ENCODE results near the gene NR2F6. TPM values are rescaled to one million over a fixed set of nuclear protein-coding genes. Genes with fewer than 3 reads are reported as not detected.
"Not testable (repeated sequence)": the region's sequence is repeated elsewhere in the genome, so short reads cannot be mapped to it uniquely, and the experiment has no call there.

NR2F6 gene
- total RNA-seq, 1 donor from 2014 or later = 122 TPM

GRCh38 chr19:17197666-17198065, 48.1 kb downstream of the NR2F6 start:
- TF ChIP-seq, protein P1, sequence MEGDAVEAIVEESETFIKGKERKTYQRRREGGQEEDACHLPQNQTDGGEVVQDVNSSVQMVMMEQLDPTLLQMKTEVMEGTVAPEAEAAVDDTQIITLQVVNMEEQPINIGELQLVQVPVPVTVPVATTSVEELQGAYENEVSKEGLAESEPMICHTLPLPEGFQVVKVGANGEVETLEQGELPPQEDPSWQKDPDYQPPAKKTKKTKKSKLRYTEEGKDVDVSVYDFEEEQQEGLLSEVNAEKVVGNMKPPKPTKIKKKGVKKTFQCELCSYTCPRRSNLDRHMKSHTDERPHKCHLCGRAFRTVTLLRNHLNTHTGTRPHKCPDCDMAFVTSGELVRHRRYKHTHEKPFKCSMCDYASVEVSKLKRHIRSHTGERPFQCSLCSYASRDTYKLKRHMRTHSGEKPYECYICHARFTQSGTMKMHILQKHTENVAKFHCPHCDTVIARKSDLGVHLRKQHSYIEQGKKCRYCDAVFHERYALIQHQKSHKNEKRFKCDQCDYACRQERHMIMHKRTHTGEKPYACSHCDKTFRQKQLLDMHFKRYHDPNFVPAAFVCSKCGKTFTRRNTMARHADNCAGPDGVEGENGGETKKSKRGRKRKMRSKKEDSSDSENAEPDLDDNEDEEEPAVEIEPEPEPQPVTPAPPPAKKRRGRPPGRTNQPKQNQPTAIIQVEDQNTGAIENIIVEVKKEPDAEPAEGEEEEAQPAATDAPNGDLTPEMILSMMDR (conservative IDR thresholded peaks at IDR 0.05; ENCODE audit: low read depth, low read length) = no peak
- DNase-seq (ENCODE audit: low read depth) = no peak
- no peak overlapping the region for H3K4me3 ChIP-seq (ENCODE audit: low read depth, low read length)

DNA sequence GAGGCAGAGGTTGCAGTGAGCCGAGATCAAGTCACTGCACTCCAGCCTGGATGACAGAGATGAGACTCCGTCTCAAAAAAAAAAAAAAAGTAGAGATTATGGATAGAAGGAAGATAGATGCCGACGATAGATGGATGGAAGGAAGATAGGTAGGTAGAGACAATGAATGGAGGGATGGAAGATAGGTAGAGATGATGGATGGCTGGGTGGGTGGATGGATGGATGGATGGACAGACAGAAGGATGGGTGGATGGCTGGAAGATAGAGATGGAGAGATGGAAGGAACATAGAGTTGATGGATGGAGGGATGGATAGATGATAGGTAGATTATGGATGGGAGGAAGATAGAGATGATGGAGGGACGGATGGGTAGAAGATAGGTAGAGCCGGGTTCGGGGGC, 49.1 kb downstream of the NR2F6 start:
- H3K4me3 ChIP-seq (ENCODE audit: low read depth, low read length) = no peak overlapping the region
- TF ChIP-seq, protein P1 (conservative IDR thresholded peaks at IDR 0.05; ENCODE audit: low read depth, low read length) = no peak
- DNase-seq (ENCODE audit: low read depth) = no peak

GRCh38 chr19:17195106-17195505, 50.6 kb downstream of the NR2F6 start:
- DNase-seq (ENCODE audit: low read depth) = no peak
- H3K4me3 ChIP-seq (ENCODE audit: low read depth, low read length) = no peak overlapping the region
- TF ChIP-seq, protein P1 (conservative IDR thresholded peaks at IDR 0.05; ENCODE audit: low read depth, low read length) = no peak

- DNase-seq (ENCODE audit: low read depth) = no peak
- TF ChIP-seq, protein P1 (conservative IDR thresholded peaks at IDR 0.05; ENCODE audit: low read depth, low read length) = no peak
- H3K4me3 ChIP-seq (ENCODE audit: low read depth, low read length) = no peak overlapping the region
Measured at GRCh38 chr19:17194608-17195007, 51.1 kb downstream of the NR2F6 start.

GRCh38 chr19:17192751-17193150, 53.0 kb downstream of the NR2F6 start:
- TF ChIP-seq, protein P1 (conservative IDR thresholded peaks at IDR 0.05; ENCODE audit: low read depth, low read length) = no peak

DNA sequence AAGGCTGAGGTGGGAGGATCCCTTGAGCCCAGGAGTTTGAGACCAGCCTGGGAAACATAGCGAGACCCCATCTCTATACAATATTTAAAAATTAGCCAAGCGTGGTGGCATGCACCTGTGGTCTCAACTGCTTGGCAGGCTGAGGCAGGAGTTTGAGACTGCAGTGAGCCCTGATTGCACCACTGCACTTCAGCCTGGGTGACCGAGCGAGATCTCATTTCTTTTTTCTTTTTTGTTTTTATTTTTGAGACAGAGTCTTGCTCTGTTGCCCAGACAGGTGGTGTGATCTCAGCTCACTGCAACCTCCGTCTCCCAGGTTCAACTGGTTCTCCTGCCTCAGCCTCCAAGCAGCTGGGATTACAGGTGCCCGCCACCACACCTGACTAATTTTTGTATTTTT, 54.0 kb downstream of the NR2F6 start:
- not testable (repeated sequence) for DNase-seq (ENCODE audit: low read depth); H3K4me3 ChIP-seq (ENCODE audit: low read depth, low read length)

More at GRCh38 chr19:17192751-17193150, 53.0 kb downstream of the NR2F6 start:
- no peak overlapping the region for H3K4me3 ChIP-seq (ENCODE audit: low read depth, low read length)
- no peak for DNase-seq (ENCODE audit: low read depth)

DNA sequence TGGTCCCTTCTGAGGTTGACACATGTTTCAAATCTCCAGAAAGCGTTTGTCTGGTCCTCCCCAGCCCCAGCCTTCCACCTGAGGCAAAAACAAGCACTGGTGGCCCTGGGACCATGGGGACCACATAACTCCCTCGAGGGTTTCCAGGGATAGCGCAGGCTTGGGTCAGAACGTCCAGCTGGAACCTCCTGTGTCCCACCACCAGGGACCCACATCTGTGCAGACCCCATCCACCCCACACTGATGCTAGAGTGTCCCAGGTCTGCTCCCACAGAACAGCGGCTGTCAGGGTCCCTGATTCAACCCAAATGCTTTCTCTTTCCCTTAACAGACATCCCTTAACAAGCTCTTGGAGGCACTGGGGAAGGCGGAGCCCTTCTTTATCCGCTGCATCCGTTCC, 60.1 kb downstream of the NR2F6 start:
- no peak overlapping the region for H3K4me3 ChIP-seq (ENCODE audit: low read depth, low read length)
- no peak for DNase-seq (ENCODE audit: low read depth)
- TF ChIP-seq, protein P1 (conservative IDR thresholded peaks at IDR 0.05; ENCODE audit: low read depth, low read length) = no peak
